AG09309 (cell line): ENCODE results near the gene SLC5A10.

Experiments
- DNase-seq: peaks from one replicate; pipeline ENCODE4 v3.0.0-alpha.2; 2010; ENCODE audit warnings: low read depth
- H3K4me3 ChIP-seq: 2 replicates; pipeline ENCODE4 v1.5.1; 2011; ENCODE audit warnings: mild to moderate bottlenecking, low read depth, low read length, moderate library complexity; ENCODE audit not compliant: control insufficient read depth
- TF ChIP-seq, protein P1 (sequence below): IDR thresholded peaks from 2 replicates; pipeline ENCODE4 v1.5.1; 2011; ENCODE audit warnings: mild to moderate bottlenecking, low read depth, low read length, inconsistent platforms; ENCODE audit not compliant: insufficient read depth, control insufficient read depth; ENCODE audit errors: missing control alignments

SLC5A10 gene

DNA sequence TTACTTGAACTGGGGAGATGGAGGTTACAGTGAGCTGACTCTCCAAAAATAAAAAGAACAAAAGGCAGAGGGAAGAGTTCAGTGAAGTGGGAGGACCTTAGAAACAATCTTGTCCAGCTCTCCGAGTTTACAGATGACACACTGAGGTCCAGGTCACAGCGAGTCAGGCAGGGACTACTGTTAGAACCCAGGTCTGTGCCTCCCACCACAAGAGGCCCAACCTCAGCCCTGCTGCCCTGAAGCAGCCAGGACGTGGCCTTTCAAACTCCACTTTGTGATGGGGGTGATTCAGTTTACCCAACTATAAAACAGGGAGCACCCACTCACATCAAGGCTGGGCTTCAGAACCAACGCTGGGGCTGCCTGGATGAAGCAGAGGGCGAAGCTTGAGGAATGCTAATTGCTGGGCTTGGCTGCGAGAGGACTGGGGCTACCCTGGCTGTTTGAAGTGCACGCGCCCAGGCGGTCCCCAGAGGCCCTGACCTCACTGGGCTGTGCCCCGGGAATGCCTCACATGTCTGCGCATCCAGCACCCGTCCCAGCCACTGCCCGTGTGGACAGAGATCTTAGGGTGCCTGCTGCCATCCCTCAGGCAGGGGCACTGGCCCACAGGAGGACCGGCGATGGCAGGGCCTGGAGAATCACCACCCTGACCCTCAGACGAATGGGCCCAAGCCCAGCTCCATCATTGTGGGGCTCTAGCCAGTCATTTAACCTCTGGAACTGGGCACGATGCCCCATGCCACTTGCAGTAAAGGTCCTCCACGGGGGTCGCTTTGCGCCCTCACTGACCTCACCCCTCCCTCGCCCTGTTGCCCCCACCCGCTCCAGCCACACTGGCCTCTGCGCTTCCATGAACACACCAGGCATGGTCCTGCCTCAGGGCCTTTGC lies 11.4 kb downstream of the SLC5A10 start:
- no peak overlapping the region for H3K4me3 ChIP-seq

DNA sequence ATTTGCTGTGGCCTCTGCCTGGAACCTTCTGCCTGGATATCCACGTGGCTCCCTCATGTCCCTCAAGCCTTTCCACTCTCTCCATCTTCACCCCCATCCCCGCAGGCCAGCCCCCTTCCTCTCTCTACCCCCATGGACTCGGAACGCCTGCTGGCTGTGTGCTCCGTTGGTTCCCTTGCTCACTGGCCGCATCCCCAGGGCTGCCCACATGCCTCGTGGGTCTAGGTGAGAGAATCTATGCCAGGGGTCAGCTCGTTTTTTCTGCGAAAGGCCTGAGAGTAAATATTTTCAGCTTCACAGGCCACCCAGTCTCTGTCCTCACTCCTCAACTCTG lies 12.0 kb downstream of the SLC5A10 start:
- TF ChIP-seq, protein P1, sequence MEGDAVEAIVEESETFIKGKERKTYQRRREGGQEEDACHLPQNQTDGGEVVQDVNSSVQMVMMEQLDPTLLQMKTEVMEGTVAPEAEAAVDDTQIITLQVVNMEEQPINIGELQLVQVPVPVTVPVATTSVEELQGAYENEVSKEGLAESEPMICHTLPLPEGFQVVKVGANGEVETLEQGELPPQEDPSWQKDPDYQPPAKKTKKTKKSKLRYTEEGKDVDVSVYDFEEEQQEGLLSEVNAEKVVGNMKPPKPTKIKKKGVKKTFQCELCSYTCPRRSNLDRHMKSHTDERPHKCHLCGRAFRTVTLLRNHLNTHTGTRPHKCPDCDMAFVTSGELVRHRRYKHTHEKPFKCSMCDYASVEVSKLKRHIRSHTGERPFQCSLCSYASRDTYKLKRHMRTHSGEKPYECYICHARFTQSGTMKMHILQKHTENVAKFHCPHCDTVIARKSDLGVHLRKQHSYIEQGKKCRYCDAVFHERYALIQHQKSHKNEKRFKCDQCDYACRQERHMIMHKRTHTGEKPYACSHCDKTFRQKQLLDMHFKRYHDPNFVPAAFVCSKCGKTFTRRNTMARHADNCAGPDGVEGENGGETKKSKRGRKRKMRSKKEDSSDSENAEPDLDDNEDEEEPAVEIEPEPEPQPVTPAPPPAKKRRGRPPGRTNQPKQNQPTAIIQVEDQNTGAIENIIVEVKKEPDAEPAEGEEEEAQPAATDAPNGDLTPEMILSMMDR, result no peak
- no peak for DNase-seq
- no peak overlapping the region for H3K4me3 ChIP-seq

More for the DNA sequence above, 11.4 kb downstream of the SLC5A10 start:
- no peak for DNase-seq
- TF ChIP-seq, protein P1, result no peak

DNA sequence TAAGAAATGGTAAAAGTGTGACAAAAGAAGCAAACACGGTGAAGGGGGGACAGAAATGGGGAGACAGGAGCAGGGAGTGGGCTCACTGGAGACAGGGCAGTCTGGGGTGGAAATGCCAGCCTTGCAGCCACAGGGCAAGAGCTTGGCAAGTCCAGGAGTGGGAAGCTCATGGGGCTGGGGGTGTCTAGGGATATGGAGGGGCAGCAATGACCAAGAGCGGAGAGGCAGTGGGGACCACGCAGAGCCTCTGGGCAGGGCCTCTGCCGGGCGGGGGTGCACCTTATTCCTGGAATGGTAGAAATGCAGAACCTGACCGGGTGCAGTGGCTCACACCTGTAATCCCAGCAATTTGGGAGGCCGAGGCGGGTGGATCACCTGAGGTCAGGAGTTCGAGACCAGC lies 12.6 kb downstream of the SLC5A10 start:
- no peak overlapping the region for H3K4me3 ChIP-seq
- DNase-seq, result no peak
- TF ChIP-seq, protein P1, result no peak

DNA sequence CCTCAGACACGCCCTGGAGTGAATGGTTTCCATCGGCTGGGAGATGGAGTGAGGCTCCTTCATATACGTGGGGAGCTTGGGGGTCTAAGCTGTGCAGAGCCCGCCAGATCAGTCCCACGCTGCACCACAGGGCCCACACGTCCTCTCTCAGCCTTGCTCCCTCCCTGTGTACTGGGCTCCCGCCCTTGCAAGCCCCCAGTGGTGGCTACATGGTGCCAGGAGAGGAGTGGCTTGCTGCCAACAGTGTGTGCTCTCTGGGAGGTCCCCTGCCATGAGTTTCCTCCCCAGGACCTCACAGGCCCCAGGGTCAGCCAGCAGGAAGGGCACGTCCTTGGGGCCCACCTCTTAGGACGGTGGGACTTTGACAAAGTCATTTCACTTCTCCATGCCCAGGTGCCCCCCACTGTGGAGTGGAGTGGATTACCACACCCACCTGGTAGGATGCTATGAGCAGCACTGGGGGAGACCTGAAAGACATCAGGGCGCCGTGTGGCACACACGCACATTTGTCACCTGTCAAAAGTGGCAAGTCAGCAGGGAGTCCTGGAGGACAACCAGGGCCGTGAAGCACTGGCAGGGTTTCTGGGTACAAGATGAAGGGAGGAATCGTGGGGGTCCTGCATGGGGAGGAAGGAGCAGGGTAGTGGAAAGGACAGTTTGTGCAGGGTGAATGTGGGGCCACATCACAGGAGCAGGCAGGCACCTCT lies 13.7 kb downstream of the SLC5A10 start:
- DNase-seq, result no peak
- H3K4me3 ChIP-seq, result no peak overlapping the region
- TF ChIP-seq, protein P1, result no peak

DNA sequence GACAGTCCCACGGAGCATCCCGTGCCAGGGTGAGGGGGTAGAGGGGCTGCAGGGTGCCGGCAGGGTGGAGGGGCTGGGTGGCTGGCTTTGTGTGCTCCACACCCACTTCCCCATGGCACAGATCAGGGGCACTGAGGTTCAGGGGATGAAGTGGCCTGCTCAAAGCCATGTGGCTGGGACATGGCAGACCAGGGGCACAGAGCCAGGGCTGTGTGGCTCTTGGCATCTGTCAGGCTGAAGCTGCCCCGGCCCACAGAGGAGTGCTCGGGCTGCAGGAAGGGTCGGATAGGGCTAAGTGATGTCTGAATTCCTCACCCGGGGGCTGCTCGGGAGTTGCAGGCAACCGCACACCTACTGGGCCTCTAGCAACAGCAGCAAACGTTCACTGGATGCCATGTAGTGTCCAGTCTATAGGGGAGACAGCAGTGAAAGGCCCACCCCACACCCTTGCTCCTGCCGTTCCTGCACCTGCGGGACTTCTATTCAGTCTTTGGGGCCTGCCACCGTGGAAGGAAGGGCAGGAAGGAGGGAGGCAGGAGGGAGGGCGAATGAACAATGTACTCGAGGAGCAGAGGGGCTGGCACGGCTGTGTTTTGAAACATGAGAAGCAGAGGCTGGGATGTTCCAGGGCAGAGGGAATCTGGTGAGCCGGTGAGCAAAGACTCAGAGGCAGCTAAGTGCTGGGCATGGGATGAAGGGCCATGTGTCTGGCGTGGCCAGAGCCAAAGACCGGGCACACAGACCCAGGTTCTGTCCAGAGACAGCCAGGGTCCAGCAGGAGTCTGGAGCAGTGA lies 15.1 kb downstream of the SLC5A10 start:
- H3K4me3 ChIP-seq, result no peak overlapping the region
- TF ChIP-seq, protein P1, result no peak
- DNase-seq, result no peak

DNA sequence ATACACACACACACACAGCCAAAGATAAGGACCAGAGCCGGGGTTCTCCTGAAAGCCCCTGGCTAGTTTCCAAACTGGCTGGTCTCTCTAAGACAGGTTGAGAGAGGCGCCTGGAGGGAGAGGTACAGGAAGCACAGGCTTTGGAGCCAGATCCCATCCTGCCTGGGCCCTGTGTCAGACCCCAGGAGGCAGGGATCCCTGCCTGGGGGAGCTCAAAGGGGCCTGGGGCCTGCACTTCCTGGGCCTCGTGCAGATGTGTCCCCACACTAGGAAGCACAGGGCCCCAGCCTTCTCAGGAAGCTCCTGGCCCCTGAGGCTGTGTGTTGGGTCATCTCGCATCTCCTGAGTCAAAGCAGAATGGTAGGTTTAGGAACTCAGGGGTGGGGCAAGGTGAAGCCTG lies 16.0 kb downstream of the SLC5A10 start:
- no peak overlapping the region for H3K4me3 ChIP-seq
- DNase-seq, result no peak
- TF ChIP-seq, protein P1, result no peak
